ENCODE data around the gene CACNA2D4. TPM values are rescaled to one million over a fixed set of nuclear protein-coding genes. Genes with fewer than 3 reads are reported as not detected.

The CACNA2D4 gene, protein sequence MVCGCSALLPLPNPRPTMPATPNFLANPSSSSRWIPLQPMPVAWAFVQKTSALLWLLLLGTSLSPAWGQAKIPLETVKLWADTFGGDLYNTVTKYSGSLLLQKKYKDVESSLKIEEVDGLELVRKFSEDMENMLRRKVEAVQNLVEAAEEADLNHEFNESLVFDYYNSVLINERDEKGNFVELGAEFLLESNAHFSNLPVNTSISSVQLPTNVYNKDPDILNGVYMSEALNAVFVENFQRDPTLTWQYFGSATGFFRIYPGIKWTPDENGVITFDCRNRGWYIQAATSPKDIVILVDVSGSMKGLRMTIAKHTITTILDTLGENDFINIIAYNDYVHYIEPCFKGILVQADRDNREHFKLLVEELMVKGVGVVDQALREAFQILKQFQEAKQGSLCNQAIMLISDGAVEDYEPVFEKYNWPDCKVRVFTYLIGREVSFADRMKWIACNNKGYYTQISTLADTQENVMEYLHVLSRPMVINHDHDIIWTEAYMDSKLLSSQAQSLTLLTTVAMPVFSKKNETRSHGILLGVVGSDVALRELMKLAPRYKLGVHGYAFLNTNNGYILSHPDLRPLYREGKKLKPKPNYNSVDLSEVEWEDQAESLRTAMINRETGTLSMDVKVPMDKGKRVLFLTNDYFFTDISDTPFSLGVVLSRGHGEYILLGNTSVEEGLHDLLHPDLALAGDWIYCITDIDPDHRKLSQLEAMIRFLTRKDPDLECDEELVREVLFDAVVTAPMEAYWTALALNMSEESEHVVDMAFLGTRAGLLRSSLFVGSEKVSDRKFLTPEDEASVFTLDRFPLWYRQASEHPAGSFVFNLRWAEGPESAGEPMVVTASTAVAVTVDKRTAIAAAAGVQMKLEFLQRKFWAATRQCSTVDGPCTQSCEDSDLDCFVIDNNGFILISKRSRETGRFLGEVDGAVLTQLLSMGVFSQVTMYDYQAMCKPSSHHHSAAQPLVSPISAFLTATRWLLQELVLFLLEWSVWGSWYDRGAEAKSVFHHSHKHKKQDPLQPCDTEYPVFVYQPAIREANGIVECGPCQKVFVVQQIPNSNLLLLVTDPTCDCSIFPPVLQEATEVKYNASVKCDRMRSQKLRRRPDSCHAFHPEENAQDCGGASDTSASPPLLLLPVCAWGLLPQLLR
- total RNA-seq: not detected in 2 replicates

DNA sequence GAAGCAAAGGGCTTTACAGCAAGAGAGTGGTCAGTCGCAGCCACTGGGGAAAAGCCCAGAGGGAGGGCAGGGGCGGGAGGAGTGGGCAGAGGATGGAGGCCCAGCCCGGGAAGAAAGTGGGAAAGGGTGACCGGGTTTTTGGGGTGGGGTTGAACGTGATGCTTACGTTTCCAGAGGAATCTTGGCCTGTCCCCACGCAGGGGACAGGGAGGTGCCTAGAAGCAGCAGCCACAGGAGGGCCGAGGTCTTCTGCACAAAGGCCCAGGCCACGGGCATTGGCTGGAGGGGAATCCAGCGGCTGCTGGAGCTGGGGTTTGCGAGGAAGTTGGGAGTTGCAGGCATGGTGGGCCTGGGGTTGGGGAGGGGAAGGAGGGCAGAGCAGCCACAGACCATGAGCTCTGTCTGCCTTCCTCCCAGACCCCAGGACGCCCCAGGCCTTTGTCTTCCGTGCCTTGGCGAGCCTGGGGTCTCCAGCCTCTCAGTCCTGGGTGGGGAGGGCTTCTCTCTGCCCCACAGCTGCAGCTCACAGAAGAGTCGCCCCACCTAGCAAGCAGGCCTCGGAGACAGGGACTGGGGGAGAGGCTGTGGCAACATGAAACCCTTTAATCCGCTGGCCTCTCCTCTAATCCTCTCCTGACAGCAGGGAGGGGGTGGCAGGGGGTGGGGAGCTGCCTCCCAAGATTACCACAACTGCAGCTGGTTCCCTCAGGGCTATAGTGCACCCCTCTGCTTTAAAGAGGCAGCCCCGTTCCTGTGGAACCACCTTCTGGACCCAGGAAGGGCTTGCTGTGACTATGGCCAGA lies at the start of gene CACNA2D4:
Gene CACNA2D4 (minus strand): TSS at position 572 of the 803 bp plus-strand sequence. CDS start 179 bp downstream, at position 393.

DNA sequence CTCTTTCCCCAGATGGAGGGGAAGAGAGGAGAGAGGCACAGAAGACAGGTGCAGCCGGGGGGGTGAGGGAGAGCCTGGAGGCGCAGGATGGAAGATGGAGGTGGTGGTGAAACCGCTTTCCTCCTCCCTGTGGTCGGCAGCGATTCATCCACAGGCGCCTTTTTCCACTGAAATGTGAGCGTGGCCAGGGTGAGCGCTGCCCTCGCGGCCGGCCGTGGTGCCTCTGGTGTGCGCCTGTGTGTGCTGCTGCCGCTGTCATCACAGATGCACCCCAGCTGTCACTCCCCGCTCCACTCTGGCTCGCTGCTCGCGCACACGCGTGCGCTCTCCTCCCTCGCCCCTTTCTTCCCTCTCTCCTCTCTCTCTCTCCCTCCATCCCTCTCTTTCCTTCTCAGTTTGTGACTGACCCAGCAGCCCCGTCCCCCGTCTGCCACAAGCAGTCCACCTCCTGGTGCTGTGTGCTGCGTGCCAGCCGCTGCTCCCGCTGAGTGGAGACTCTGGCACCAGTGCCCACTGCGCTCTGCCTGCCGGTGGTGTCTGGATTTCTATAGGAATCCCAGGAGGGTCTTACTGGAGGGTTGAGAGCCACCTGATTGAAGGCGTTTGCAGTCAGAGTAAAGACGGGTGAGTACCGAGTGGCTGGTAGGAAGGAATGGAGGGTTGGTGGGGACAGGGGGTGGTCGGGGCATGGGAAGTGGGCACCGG lies 98.1 kb downstream of the CACNA2D4 start, which contains the start of gene LRTM2:
Gene LRTM2 (plus strand): TSS at position 375 of the 705 bp plus-strand sequence. CDS start 7,584 bp downstream, outside the sequence.

Other genes with a start within 250 kb of the CACNA2D4 start
- gene ADIPOR2, start 227.6 kb downstream of the CACNA2D4 start, total RNA-seq: 55.0 and 59.9 TPM in 2 replicates
- not detected in 2 replicates for gene LRTM2, start 98.1 kb downstream of the CACNA2D4 start, total RNA-seq
- gene DCP1B, start 85.8 kb upstream of the CACNA2D4 start, total RNA-seq: 3.9 and 4.3 TPM in 2 replicates
- gene CACNA1C, start 134.3 kb upstream of the CACNA2D4 start, total RNA-seq: under 0.01 TPM in 2 replicates